ENCODE measurements around the gene POU2F3.

Gene POU2F3

GRCh38 chr11:120307476-120307875, 67.5 kb downstream of the POU2F3 start:
- no peaks in the 10 kb centered on the region for H3K79me2 ChIP-seq (ENCODE audit: insufficient read depth, low read length)
- no peaks in the 10 kb centered on the region for H3K9me2 ChIP-seq (ENCODE audit: low read depth, low read length)
- H2AFZ ChIP-seq (ENCODE audit: low read length): no peak overlapping the region
- no peaks in the 10 kb centered on the region for H3K9me3 ChIP-seq (ENCODE audit: low read length)
- TF ChIP-seq EZH2 (IDR thresholded peaks at IDR 0.05; ENCODE audit: borderline replicate concordance, low read length) (no peak), CTCF (IDR thresholded peaks at IDR 0.05; ENCODE audit: low read length) (no peak)
- H3K4me3 ChIP-seq (ENCODE audit: low read depth, low read length, poor library complexity, severe bottlenecking): no peak overlapping the region
- H4K20me1 ChIP-seq (ENCODE audit: insufficient read depth, low read length): no peaks in the 10 kb centered on the region
- H3K27ac ChIP-seq (ENCODE audit: low read depth, low read length, poor library complexity, severe bottlenecking): no peak overlapping the region
- H3K4me1 ChIP-seq (ENCODE audit: insufficient read depth, low read length, severe bottlenecking): no peaks in the 10 kb centered on the region
- H3F3A ChIP-seq (ENCODE audit: insufficient read depth, low read length): no peaks in the 10 kb centered on the region
- H3K27me3 ChIP-seq (ENCODE audit: insufficient read depth, low read length): no peaks in the 10 kb centered on the region; the same call in 1 of the 2 replicates
- no peak overlapping the region for H3K4me2 ChIP-seq (ENCODE audit: low read length)
- H3K36me3 ChIP-seq (ENCODE audit: insufficient read depth, low read length): no peaks in the 10 kb centered on the region
- no peak overlapping the region for H3K9ac ChIP-seq (ENCODE audit: low read length)

- Histone ChIP-seq H3K4me2 (ENCODE audit: low read length) (no peak overlapping the region), H3K9me3 (ENCODE audit: low read length) (no peaks in the 10 kb centered on the region)
Observed at GRCh38 chr11:120308081-120308480, 68.1 kb downstream of the POU2F3 start.

GRCh38 chr11:120310870-120311269, 70.9 kb downstream of the POU2F3 start:
- H3K36me3 ChIP-seq (ENCODE audit: insufficient read depth, low read length): no peaks in the 10 kb centered on the region
- no peaks in the 10 kb centered on the region for H3F3A ChIP-seq (ENCODE audit: insufficient read depth, low read length)
- no peak overlapping the region for H3K27ac ChIP-seq (ENCODE audit: low read depth, low read length, poor library complexity, severe bottlenecking)
- H3K9me3 ChIP-seq (ENCODE audit: low read length): no peaks in the 10 kb centered on the region
- no peaks in the 10 kb centered on the region for H3K79me2 ChIP-seq (ENCODE audit: insufficient read depth, low read length)
- H4K20me1 ChIP-seq (ENCODE audit: insufficient read depth, low read length): no peaks in the 10 kb centered on the region
- H3K4me2 ChIP-seq (ENCODE audit: low read length): no peak overlapping the region
- TF ChIP-seq CTCF (IDR thresholded peaks at IDR 0.05; ENCODE audit: low read length): no peak
- no peak for TF ChIP-seq EZH2 (IDR thresholded peaks at IDR 0.05; ENCODE audit: borderline replicate concordance, low read length)
- no peaks in the 10 kb centered on the region for H3K4me1 ChIP-seq (ENCODE audit: insufficient read depth, low read length, severe bottlenecking)
- no peaks in the 10 kb centered on the region for H3K9me2 ChIP-seq (ENCODE audit: low read depth, low read length)
- no peak overlapping the region for H2AFZ ChIP-seq (ENCODE audit: low read length)
- H3K4me3 ChIP-seq (ENCODE audit: low read depth, low read length, poor library complexity, severe bottlenecking): no peak overlapping the region
- no peaks in the 10 kb centered on the region; the same call in 1 of the 2 replicates for H3K27me3 ChIP-seq (ENCODE audit: insufficient read depth, low read length)
- no peak overlapping the region for H3K9ac ChIP-seq (ENCODE audit: low read length)

More at GRCh38 chr11:120308081-120308480, 68.1 kb downstream of the POU2F3 start:
- H3K4me1 ChIP-seq (ENCODE audit: insufficient read depth, low read length, severe bottlenecking): no peaks in the 10 kb centered on the region
- no peak overlapping the region for H3K4me3 ChIP-seq (ENCODE audit: low read depth, low read length, poor library complexity, severe bottlenecking)
- no peaks in the 10 kb centered on the region; the same call in 1 of the 2 replicates for H3K27me3 ChIP-seq (ENCODE audit: insufficient read depth, low read length)
- no peak overlapping the region for H3K27ac ChIP-seq (ENCODE audit: low read depth, low read length, poor library complexity, severe bottlenecking)
- H2AFZ ChIP-seq (ENCODE audit: low read length): no peak overlapping the region
- no peaks in the 10 kb centered on the region for H3K36me3 ChIP-seq (ENCODE audit: insufficient read depth, low read length)
- H4K20me1 ChIP-seq (ENCODE audit: insufficient read depth, low read length): no peaks in the 10 kb centered on the region
- no peak overlapping the region for H3K9ac ChIP-seq (ENCODE audit: low read length)
- H3F3A ChIP-seq (ENCODE audit: insufficient read depth, low read length): no peaks in the 10 kb centered on the region
- no peaks in the 10 kb centered on the region for H3K79me2 ChIP-seq (ENCODE audit: insufficient read depth, low read length)
- TF ChIP-seq EZH2 (IDR thresholded peaks at IDR 0.05; ENCODE audit: borderline replicate concordance, low read length): no peak
- no peak for TF ChIP-seq CTCF (IDR thresholded peaks at IDR 0.05; ENCODE audit: low read length)
- H3K9me2 ChIP-seq (ENCODE audit: low read depth, low read length): no peaks in the 10 kb centered on the region

Measured in OCI-LY1 (cell line).